Neural cell (in vitro differentiated cells): ENCODE data around the gene RPL36. TPM values are rescaled to one million over a fixed set of nuclear protein-coding genes. Genes with fewer than 3 reads are reported as not detected.

Experiments used
- H2AFZ ChIP-seq: fragments of 200-600, 300-800 bp; sonication (generic), shearing (Covaris generic); 2 replicates; pipeline ENCODE4 v1.6.0; 2014; ENCODE audit warnings: low read depth, mild to moderate bottlenecking, antibody characterized with exemption, low read length, moderate library complexity
- H3F3A ChIP-seq: fragments of 200-600 bp; shearing (Covaris generic); 2 replicates; pipeline ENCODE4 v1.6.1; 2016; ENCODE audit warnings: mild to moderate bottlenecking, moderate library complexity, mixed read lengths, antibody characterized with exemption, low read length; ENCODE audit not compliant: insufficient read depth, poor library complexity, severe bottlenecking
- H3K27ac ChIP-seq: fragments of 200-600, 300-800 bp; sonication (generic), shearing (Covaris generic); 2 replicates; pipeline ENCODE4 v1.5.1; 2014; ENCODE audit warnings: mild to moderate bottlenecking, low read length, moderate library complexity
- H3K27me3 ChIP-seq: fragments of 300-800, 200-600 bp; sonication (generic), shearing (Covaris generic); 2 replicates; pipeline ENCODE4 v1.6.0; 2014; ENCODE audit warnings: mild to moderate bottlenecking, low read depth, low read length, moderate library complexity; ENCODE audit not compliant: insufficient read depth
- H3K36me3 ChIP-seq: fragments of 300-800, 200-600 bp; sonication (generic), shearing (Covaris generic); 2 replicates; pipeline ENCODE4 v1.5.1; 2014; ENCODE audit warnings: mild to moderate bottlenecking, antibody characterized with exemption, low read length, moderate library complexity; ENCODE audit not compliant: insufficient read depth
- H3K4me2 ChIP-seq: fragments of 300-800, 200-600 bp; sonication (generic), shearing (Covaris generic); 2 replicates; pipeline ENCODE4 v1.6.0; 2014; ENCODE audit warnings: mild to moderate bottlenecking, low read length
- H3K4me3 ChIP-seq: fragments of 300-800, 200-600 bp; sonication (generic), shearing (Covaris generic); 2 replicates; pipeline ENCODE4 v1.5.1; 2014; ENCODE audit warnings: mild to moderate bottlenecking, low read length, moderate library complexity
- H3K79me2 ChIP-seq: fragments of 200-600 bp; shearing (Covaris generic); replicated peaks from 2 replicates; pipeline ENCODE4 v1.6.0; 2014; ENCODE audit warnings: mild to moderate bottlenecking, low read length, moderate library complexity; ENCODE audit not compliant: insufficient read depth
- H3K9ac ChIP-seq: fragments of 300-800, 200-600 bp; sonication (generic), shearing (Covaris generic); 2 replicates; pipeline ENCODE4 v1.6.1; 2016; ENCODE audit warnings: mild to moderate bottlenecking, low read length, mixed read lengths
- H3K9me2 ChIP-seq: fragments of 200-600 bp; shearing (Covaris generic); 2 replicates; pipeline ENCODE4 v1.6.1; 2016; ENCODE audit warnings: mild to moderate bottlenecking, low read length, mixed read lengths; ENCODE audit not compliant: insufficient read depth
- H3K9me3 ChIP-seq: fragments of 200-600, 300-800 bp; sonication (generic), shearing (Covaris generic); 2 replicates; pipeline ENCODE4 v1.6.1; 2016; ENCODE audit warnings: mild to moderate bottlenecking, mixed run types, low read length, moderate library complexity, mixed read lengths
- H4K20me1 ChIP-seq: fragments of 200-600 bp; shearing (Covaris generic); 2 replicates; pipeline ENCODE4 v1.6.1; 2016; ENCODE audit warnings: mild to moderate bottlenecking, mixed run types; ENCODE audit not compliant: insufficient read depth
- EP300 ChIP-seq: fragments of 450-650 bp; conservative IDR thresholded peaks from 2 replicates; pipeline ENCODE4 v1.6.1; 2014; ENCODE audit warnings: antibody characterized with exemption, mild to moderate bottlenecking, moderate library complexity; ENCODE audit not compliant: poor library complexity, severe bottlenecking
- EZH2 ChIP-seq: fragments of 200-600, 300-800 bp; shearing (Covaris generic), sonication (generic); IDR thresholded peaks from 2 replicates; pipeline ENCODE4 v1.6.1; 2014; ENCODE audit warnings: antibody characterized with exemption, low read length, borderline replicate concordance, mild to moderate bottlenecking; ENCODE audit not compliant: insufficient read depth, poor library complexity, severe bottlenecking
- MXI1 ChIP-seq: fragments of 450-650 bp; conservative IDR thresholded peaks from 2 replicates; pipeline ENCODE4 v1.6.1; 2014; ENCODE audit warnings: antibody characterized with exemption, mild to moderate bottlenecking; ENCODE audit not compliant: poor library complexity, severe bottlenecking
- POLR2AphosphoS5 ChIP-seq: IDR thresholded peaks from 2 replicates; pipeline ENCODE4 v1.6.1; 2012
- RAD21 ChIP-seq: fragments of 450-650 bp; conservative IDR thresholded peaks from 2 replicates; pipeline ENCODE4 v1.6.1; 2014; ENCODE audit warnings: antibody characterized with exemption, mild to moderate bottlenecking, moderate library complexity
- SMC3 ChIP-seq: fragments of 450-650 bp; conservative IDR thresholded peaks from 2 replicates; pipeline ENCODE4 v1.6.1; 2014; ENCODE audit warnings: antibody characterized with exemption, mild to moderate bottlenecking, moderate library complexity; ENCODE audit not compliant: poor library complexity
- TAF1 ChIP-seq: IDR thresholded peaks from 2 replicates; pipeline ENCODE4 v1.6.1; 2012; ENCODE audit warnings: low read depth
- polyA plus RNA-seq: library from polyadenylated mRNA; depleted of rRNA; stranded (reverse); fragments of >200 nt; gene quantifications from 2 replicates; pipeline ENCODE4 v1.2.3, GENCODE V29; 2014
- TF ChIP-seq, protein P1 (sequence below): IDR thresholded peaks from 2 replicates; pipeline ENCODE4 v1.6.1; 2012; ENCODE audit warnings: borderline replicate concordance
- TF ChIP-seq, protein P2 (sequence below): fragments of 450-650 bp; IDR thresholded peaks from 2 replicates; pipeline ENCODE4 v1.5.1; 2014; ENCODE audit warnings: antibody characterized with exemption, mild to moderate bottlenecking, moderate library complexity; ENCODE audit not compliant: poor library complexity, severe bottlenecking

RPL36 gene
- polyA plus RNA-seq, 1 donor from 2014 or later = 358 TPM

DNA sequence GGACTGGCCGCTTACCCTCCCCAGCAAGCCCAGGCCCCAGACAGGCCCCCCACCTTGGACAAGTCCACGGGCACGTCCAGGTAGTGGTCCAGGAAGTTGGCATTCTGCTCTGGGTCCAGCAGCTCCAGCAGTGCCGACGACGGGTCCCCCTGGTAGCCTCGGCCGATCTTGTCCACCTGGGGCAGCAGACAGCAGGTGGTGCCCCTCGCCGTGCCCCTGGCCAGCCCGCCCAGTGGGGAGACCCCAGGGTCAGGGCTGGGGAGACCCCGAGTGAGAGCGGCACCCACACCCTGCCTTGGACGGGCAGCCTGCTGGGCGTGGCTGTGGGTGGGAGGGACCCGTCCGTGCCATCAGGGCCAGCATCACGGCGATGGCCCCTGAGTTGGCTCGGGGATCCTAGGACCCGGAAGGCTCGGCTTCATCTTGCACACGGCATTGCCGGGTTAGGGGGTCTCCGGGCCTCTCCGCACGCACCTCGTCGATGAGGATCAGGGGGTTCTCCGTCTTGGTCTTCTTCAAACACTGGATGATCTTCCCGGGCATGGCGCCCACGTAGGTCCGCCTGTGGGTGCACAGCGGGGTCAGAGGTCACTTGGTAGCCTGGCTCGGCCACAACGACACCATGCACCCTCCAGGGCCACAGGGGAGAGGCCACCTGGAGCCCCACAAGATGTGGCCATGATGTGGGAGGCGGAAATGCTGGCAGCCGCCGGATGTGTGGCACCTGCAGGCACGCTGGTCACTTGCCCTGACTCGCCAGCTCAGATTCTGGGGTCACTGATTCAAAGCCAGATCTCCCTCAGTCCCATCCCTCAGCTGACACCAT lies 6.3 kb downstream of the RPL36 start:
- no peaks in the 10 kb centered on the region for H3K27me3 ChIP-seq
- TF ChIP-seq, protein P1, sequence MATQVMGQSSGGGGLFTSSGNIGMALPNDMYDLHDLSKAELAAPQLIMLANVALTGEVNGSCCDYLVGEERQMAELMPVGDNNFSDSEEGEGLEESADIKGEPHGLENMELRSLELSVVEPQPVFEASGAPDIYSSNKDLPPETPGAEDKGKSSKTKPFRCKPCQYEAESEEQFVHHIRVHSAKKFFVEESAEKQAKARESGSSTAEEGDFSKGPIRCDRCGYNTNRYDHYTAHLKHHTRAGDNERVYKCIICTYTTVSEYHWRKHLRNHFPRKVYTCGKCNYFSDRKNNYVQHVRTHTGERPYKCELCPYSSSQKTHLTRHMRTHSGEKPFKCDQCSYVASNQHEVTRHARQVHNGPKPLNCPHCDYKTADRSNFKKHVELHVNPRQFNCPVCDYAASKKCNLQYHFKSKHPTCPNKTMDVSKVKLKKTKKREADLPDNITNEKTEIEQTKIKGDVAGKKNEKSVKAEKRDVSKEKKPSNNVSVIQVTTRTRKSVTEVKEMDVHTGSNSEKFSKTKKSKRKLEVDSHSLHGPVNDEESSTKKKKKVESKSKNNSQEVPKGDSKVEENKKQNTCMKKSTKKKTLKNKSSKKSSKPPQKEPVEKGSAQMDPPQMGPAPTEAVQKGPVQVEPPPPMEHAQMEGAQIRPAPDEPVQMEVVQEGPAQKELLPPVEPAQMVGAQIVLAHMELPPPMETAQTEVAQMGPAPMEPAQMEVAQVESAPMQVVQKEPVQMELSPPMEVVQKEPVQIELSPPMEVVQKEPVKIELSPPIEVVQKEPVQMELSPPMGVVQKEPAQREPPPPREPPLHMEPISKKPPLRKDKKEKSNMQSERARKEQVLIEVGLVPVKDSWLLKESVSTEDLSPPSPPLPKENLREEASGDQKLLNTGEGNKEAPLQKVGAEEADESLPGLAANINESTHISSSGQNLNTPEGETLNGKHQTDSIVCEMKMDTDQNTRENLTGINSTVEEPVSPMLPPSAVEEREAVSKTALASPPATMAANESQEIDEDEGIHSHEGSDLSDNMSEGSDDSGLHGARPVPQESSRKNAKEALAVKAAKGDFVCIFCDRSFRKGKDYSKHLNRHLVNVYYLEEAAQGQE = no peak
- TF ChIP-seq RAD21 (no peak), EP300 (no peak), SMC3 (no peak), TAF1 (no peak), EZH2 (no peak), MXI1 (no peak), POLR2AphosphoS5 (no peak)
- TF ChIP-seq, protein P2, sequence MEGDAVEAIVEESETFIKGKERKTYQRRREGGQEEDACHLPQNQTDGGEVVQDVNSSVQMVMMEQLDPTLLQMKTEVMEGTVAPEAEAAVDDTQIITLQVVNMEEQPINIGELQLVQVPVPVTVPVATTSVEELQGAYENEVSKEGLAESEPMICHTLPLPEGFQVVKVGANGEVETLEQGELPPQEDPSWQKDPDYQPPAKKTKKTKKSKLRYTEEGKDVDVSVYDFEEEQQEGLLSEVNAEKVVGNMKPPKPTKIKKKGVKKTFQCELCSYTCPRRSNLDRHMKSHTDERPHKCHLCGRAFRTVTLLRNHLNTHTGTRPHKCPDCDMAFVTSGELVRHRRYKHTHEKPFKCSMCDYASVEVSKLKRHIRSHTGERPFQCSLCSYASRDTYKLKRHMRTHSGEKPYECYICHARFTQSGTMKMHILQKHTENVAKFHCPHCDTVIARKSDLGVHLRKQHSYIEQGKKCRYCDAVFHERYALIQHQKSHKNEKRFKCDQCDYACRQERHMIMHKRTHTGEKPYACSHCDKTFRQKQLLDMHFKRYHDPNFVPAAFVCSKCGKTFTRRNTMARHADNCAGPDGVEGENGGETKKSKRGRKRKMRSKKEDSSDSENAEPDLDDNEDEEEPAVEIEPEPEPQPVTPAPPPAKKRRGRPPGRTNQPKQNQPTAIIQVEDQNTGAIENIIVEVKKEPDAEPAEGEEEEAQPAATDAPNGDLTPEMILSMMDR = no peak
- H3K27ac ChIP-seq = no peak overlapping the region
- H3K9ac ChIP-seq = no peak overlapping the region
- no peak overlapping the region for H3K4me2 ChIP-seq
- no peak overlapping the region for H2AFZ ChIP-seq
- H3K79me2 ChIP-seq = peaks cover 9% of the 10 kb centered on the region
- no peak overlapping the region for H3K4me3 ChIP-seq
- no peaks in the 10 kb centered on the region for H3K9me3 ChIP-seq
- no peaks in the 10 kb centered on the region for H3F3A ChIP-seq
- H3K9me2 ChIP-seq = no peaks in the 10 kb centered on the region
- peaks cover 8% of the 10 kb centered on the region for H4K20me1 ChIP-seq
- H3K36me3 ChIP-seq = no peaks in the 10 kb centered on the region

DNA sequence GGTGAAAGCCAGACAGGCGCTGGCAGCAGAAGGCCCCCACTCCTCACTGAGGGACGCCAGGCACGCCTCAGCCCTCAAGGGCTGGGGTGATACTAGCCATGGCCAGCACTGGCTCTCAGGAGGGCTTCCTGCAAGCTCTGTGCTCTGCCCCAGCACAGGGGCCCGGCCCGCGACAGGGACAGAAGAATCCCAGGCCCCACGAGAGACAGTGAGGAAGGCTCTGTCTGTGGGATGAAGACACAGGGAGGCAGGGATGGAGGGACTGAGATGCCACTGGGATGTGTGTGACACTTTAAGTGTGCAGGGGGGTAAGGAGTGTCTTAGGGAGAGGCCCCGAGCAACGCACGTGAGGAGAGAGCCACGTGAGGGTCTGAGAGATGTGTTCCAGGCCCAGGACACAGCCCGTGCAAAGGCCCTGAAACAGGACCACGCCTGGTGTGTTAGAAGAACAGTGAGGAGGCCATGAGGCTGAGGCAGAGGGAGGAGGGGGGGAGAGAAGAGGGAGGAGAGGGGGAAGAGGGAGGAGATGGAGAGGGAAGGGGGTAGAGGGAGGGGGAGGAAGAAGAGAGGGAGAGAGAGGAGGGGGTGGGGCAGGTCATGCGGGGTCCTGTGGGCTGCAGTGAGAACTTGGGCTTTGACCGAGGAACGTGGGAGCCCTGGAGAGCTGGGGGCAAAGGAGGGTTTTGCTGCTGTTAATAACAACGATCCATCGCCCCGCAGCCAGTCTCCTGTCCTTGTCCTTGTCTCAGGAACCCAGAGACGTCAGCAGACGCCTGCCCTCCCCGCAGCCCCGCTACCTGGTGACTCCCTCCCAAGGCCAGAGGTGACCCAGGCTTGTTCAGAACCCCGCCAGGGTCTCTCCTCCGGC lies 7.2 kb downstream of the RPL36 start:
- peaks cover 2% of the 10 kb centered on the region for H4K20me1 ChIP-seq
- no peaks in the 10 kb centered on the region for H3K9me3 ChIP-seq
- no peaks in the 10 kb centered on the region for H3F3A ChIP-seq
- H3K79me2 ChIP-seq = peaks cover 5% of the 10 kb centered on the region
- no peaks in the 10 kb centered on the region for H3K36me3 ChIP-seq
- TF ChIP-seq RAD21 (no peak), TAF1 (no peak), SMC3 (no peak), POLR2AphosphoS5 (no peak), MXI1 (no peak), EP300 (no peak), EZH2 (no peak)
- TF ChIP-seq, protein P1 = no peak
- TF ChIP-seq, protein P2 = no peak
- no peak overlapping the region for H3K27ac ChIP-seq
- H3K9me2 ChIP-seq = no peaks in the 10 kb centered on the region
- H3K9ac ChIP-seq = no peak overlapping the region
- no peaks in the 10 kb centered on the region for H3K27me3 ChIP-seq
- no peak overlapping the region for H3K4me2 ChIP-seq
- no peak overlapping the region for H3K4me3 ChIP-seq
- H2AFZ ChIP-seq = no peak overlapping the region
